RWPE1 (cell line): ENCODE data around the gene UXS1.

Source experiments
- CTCF ChIA-PET: fragments of 350-600 bp; sonication (Branson Sonifier 250); formaldehyde crosslinking; extraction: SDS; loops from one replicate; lab custom pipeline; 2021; lab: Yijun Ruan, JAX
- POLR2A ChIA-PET: fragments of 400-600 bp; formaldehyde crosslinking; extraction: SDS; loops from one replicate; lab custom pipeline; 2020; ENCODE audit warnings: antibody characterized with exemption; ENCODE audit not compliant: low non-redundant PET; lab: Yijun Ruan, JAX
- DNase-seq: peaks from one replicate; pipeline ENCODE4 v3.0.0; 2012; ENCODE audit warnings: low spot score
- H3K27ac ChIP-seq: fragments of 450-650 bp; 2 replicates; pipeline ENCODE4 v1.5.1; 2017
- CTCF ChIP-seq: fragments of 450-650 bp; conservative IDR thresholded peaks from 2 replicates; pipeline ENCODE4 v1.5.1; 2017; ENCODE audit warnings: low read depth, mild to moderate bottlenecking

Gene UXS1

GRCh38 chr2:106096299-106097037, 97.6 kb downstream of the UXS1 start:
- POLR2A ChIA-PET, result no interaction called here

GRCh38 chr2:106095478-106096298, 98.4 kb downstream of the UXS1 start:
- no peak for DNase-seq
- POLR2A ChIA-PET, result no interaction called here
- CTCF ChIA-PET, result interaction anchor here (0.7 kb wide), 1 partner anchor 519 kb away, joined by 5 read pairs; no protein-coding TSS in a partner anchor
- no peak for TF ChIP-seq CTCF
- H3K27ac ChIP-seq, result no peak overlapping the region

More at GRCh38 chr2:106096299-106097037, 97.6 kb downstream of the UXS1 start:
- CTCF ChIA-PET, result interaction anchor here (0.7 kb wide), 1 partner anchor 519 kb away, joined by 5 read pairs; no protein-coding TSS in a partner anchor
- H3K27ac ChIP-seq, result no peak overlapping the region
- TF ChIP-seq CTCF, result no peak
- no peak for DNase-seq

- no peak for TF ChIP-seq CTCF
- ChIA-PET CTCF (interaction anchor here (0.7 kb wide), 1 partner anchor 150 kb away, joined by 3 read pairs; no protein-coding TSS in a partner anchor), POLR2A (no interaction called here)
- H3K27ac ChIP-seq, result no peak overlapping the region
- DNase-seq, result no peak
Measured at GRCh38 chr2:106094131-106094841, 99.8 kb downstream of the UXS1 start.

GRCh38 chr2:106090916-106091618, 103.0 kb downstream of the UXS1 start:
- ChIA-PET CTCF (interaction anchor here (1.5 kb wide), 1 partner anchor 15 kb away, joined by 3 read pairs; no protein-coding TSS in a partner anchor), POLR2A (no interaction called here)
- TF ChIP-seq CTCF, result no peak
- no peak overlapping the region for H3K27ac ChIP-seq
- DNase-seq, result no peak

- no peak for TF ChIP-seq CTCF
- no peak overlapping the region for H3K27ac ChIP-seq
- no peak for DNase-seq
- POLR2A ChIA-PET, result no interaction called here
- CTCF ChIA-PET, result interaction anchor here (0.6 kb wide), 1 partner anchor 427 kb away, joined by 8 read pairs; no protein-coding TSS in a partner anchor
Measured at GRCh38 chr2:106089611-106090010, 104.5 kb downstream of the UXS1 start.
